H1 (cell line): ENCODE results near the gene HOXA6. TPM values are rescaled to one million over a fixed set of nuclear protein-coding genes. Genes with fewer than 3 reads are reported as not detected.
A peak's percentile ranks its signal among the peaks of the same experiment; 100 is the strongest.

Experiments
- CTCF ChIA-PET: fragments of 300-600 bp; sonication (Branson Sonifier 250); formaldehyde crosslinking; loops from one replicate; lab custom pipeline; 2021; ENCODE audit not compliant: partially characterized antibody; lab: Charles Lee
- POLR2A ChIA-PET: fragments of 300-600 bp; sonication (Branson Sonifier 250); formaldehyde crosslinking; loops from one replicate; lab custom pipeline; 2021; ENCODE audit warnings: inconsistent platforms; ENCODE audit not compliant: partially characterized antibody; lab: Charles Lee
- DNase-seq, 2 experiments: peaks; one replicate each; pipeline versions ENCODE4 v3.0.0 to v3.0.0-alpha.2; 2010 to 2022; ENCODE audit warnings: low spot score in 2 of 2, low read depth in 1 of 2, mixed read lengths in 1 of 2
- FAIRE-seq: peaks from 2 replicates; lab custom pipeline; 2011; peaks lifted over from hg19 to GRCh38; lab: Jason Lieb, UNC
- H2AFZ ChIP-seq: 2 replicates; pipeline ENCODE4 v1.8.1; 2012; ENCODE audit warnings: low read length, inconsistent platforms
- H2AK5ac ChIP-seq: 2 replicates; pipeline ENCODE4 v1.6.1; 2013; ENCODE audit warnings: low read depth, low read length
- H2BK120ac ChIP-seq: replicated peaks from 2 replicates; pipeline ENCODE3; 2013; ENCODE audit warnings: low read depth, low read length, inconsistent platforms
- H2BK12ac ChIP-seq: 2 replicates; pipeline ENCODE4 v1.6.1; 2013; ENCODE audit warnings: low read depth, low read length
- H2BK15ac ChIP-seq: 2 replicates; pipeline ENCODE4 v1.6.1; 2013; ENCODE audit warnings: low read length
- H2BK20ac ChIP-seq: 2 replicates; pipeline ENCODE4 v1.6.1; 2013; ENCODE audit warnings: low read length
- H2BK5ac ChIP-seq: 2 replicates; pipeline ENCODE4 v1.6.1; 2013; ENCODE audit warnings: low read depth, low read length
- H3K14ac ChIP-seq: 2 replicates; pipeline ENCODE4 v1.6.1; 2013; ENCODE audit warnings: inconsistent platforms; ENCODE audit not compliant: insufficient read length
- H3K18ac ChIP-seq: 2 replicates; pipeline ENCODE4 v1.6.1; 2013; ENCODE audit warnings: low read length; ENCODE audit errors: extremely low read depth
- H3K23ac ChIP-seq: 2 replicates; pipeline ENCODE4 v1.6.1; 2013; ENCODE audit warnings: inconsistent platforms; ENCODE audit not compliant: insufficient read length
- H3K23me2 ChIP-seq: 2 replicates; pipeline ENCODE4 v1.6.1; 2013; ENCODE audit warnings: low read depth, low read length
- H3K27ac ChIP-seq: 2 replicates; pipeline ENCODE4 v1.6.1; 2011; ENCODE audit warnings: low read depth, low read length, inconsistent platforms
- H3K27me3 ChIP-seq, 4 experiments: replicated peaks in 1 of 4; 1 replicate in 1 of 4; 2 replicates in 3 of 4; pipeline versions ENCODE4 v1.6.1 to v1.8.1; 2011 to 2013; ENCODE audit warnings: low read length in 3 of 4, mild to moderate bottlenecking in 3 of 4, inconsistent platforms in 2 of 4, mixed read lengths in 2 of 4, moderate library complexity in 1 of 4; ENCODE audit not compliant: control insufficient read depth in 3 of 4, insufficient read depth in 3 of 4; ENCODE audit errors: extremely low read depth in 1 of 4
- H3K36me3 ChIP-seq, 4 experiments: 2 replicates each; pipeline versions ENCODE4 v1.6.1 to v1.8.1; 2011 to 2013; ENCODE audit warnings: mild to moderate bottlenecking in 4 of 4, low read length in 3 of 4, moderate library complexity in 2 of 4, control low read depth in 1 of 4, inconsistent platforms in 1 of 4; ENCODE audit not compliant: insufficient read depth in 4 of 4, control insufficient read depth in 2 of 4
- H3K4ac ChIP-seq: replicated peaks from 2 replicates; pipeline ENCODE3; 2013; ENCODE audit warnings: low read length, low read depth, mixed read lengths, inconsistent platforms; ENCODE audit not compliant: insufficient read length
- H3K4me1 ChIP-seq, 4 experiments: replicated peaks in 1 of 4; 1 replicate in 1 of 4; 2 replicates in 3 of 4; pipeline versions ENCODE4 v1.6.1 to v1.8.1; 2011 to 2013; ENCODE audit warnings: low read length in 3 of 4, inconsistent platforms in 2 of 4, mixed read lengths in 1 of 4; ENCODE audit not compliant: insufficient read depth in 4 of 4, control insufficient read depth in 3 of 4
- H3K4me2 ChIP-seq, 2 experiments: 2 replicates each; pipeline versions ENCODE4 v1.6.1 to v1.8.1; 2011 to 2013; ENCODE audit warnings: low read depth in 2 of 2, low read length in 2 of 2, control low read depth in 1 of 2, inconsistent platforms in 1 of 2, mild to moderate bottlenecking in 1 of 2; ENCODE audit not compliant: insufficient read depth in 1 of 2
- H3K4me3 ChIP-seq, 4 experiments: fragments of 200-600, 300-600 bp in 1 of 4; sonication (generic), shearing (Covaris generic), sonication (Bioruptor Twin) in 1 of 4; 2 replicates each; pipeline versions ENCODE4 v1.5.1 to v1.8.1; 2011 to 2016; ENCODE audit warnings: low read length in 4 of 4, low read depth in 3 of 4, control low read depth in 2 of 4, inconsistent platforms in 2 of 4, mild to moderate bottlenecking in 2 of 4, mixed read lengths in 1 of 4, moderate library complexity in 1 of 4; ENCODE audit not compliant: insufficient read depth in 2 of 4; ENCODE audit errors: extremely low read depth in 1 of 4
- H3K56ac ChIP-seq: replicated peaks from 2 replicates; pipeline ENCODE3; 2013; ENCODE audit warnings: low read depth, mild to moderate bottlenecking, mixed read lengths, low read length, inconsistent platforms; ENCODE audit not compliant: insufficient read length
- H3K79me1 ChIP-seq: 2 replicates; pipeline ENCODE4 v1.6.1; 2013; ENCODE audit warnings: low read depth, low read length, control low read depth
- H3K79me2 ChIP-seq, 2 experiments: 2 replicates each; pipeline versions ENCODE4 v1.6.1 to v1.8.1; 2012 to 2013; ENCODE audit warnings: low read length in 2 of 2, mild to moderate bottlenecking in 2 of 2, inconsistent platforms in 1 of 2; ENCODE audit not compliant: insufficient read depth in 2 of 2, control insufficient read depth in 1 of 2
- H3K9ac ChIP-seq, 4 experiments: replicated peaks in 1 of 4; 1 replicate in 1 of 4; 2 replicates in 3 of 4; pipeline versions ENCODE4 v1.6.1 to v1.8.1; 2011 to 2013; ENCODE audit warnings: low read depth in 3 of 4, low read length in 3 of 4, control low read depth in 2 of 4, mild to moderate bottlenecking in 2 of 4, moderate library complexity in 2 of 4, inconsistent platforms in 1 of 4; ENCODE audit errors: extremely low read depth in 1 of 4
- H3K9me3 ChIP-seq, 2 experiments: 2 replicates each; pipeline versions ENCODE4 v1.6.1 to v1.8.1; 2012 to 2013; ENCODE audit warnings: mild to moderate bottlenecking in 2 of 2, moderate library complexity in 2 of 2, control low read depth in 1 of 2, inconsistent platforms in 1 of 2, low read depth in 1 of 2, low read length in 1 of 2, mixed read lengths in 1 of 2; ENCODE audit not compliant: insufficient read depth in 2 of 2
- H4K20me1 ChIP-seq, 2 experiments: replicated peaks in 1 of 2; 2 replicates each; pipeline versions ENCODE3 to v1.8.1; 2011 to 2013; ENCODE audit warnings: inconsistent platforms in 2 of 2, low read length in 2 of 2, mild to moderate bottlenecking in 1 of 2; ENCODE audit not compliant: insufficient read depth in 2 of 2, control insufficient read depth in 1 of 2
- H4K5ac ChIP-seq: 2 replicates; pipeline ENCODE4 v1.6.1; 2013; ENCODE audit warnings: low read length, low read depth, mixed read lengths, inconsistent platforms; ENCODE audit not compliant: insufficient read length
- H4K8ac ChIP-seq: 2 replicates; pipeline ENCODE4 v1.8.0; 2013; ENCODE audit warnings: mild to moderate bottlenecking, moderate library complexity, low read length, inconsistent platforms; ENCODE audit not compliant: insufficient read depth; ENCODE audit errors: extremely low read depth
- H4K91ac ChIP-seq: replicated peaks from 2 replicates; pipeline ENCODE3; 2013; ENCODE audit warnings: low read length, mixed read lengths, inconsistent platforms; ENCODE audit not compliant: insufficient read length
- CBX5 ChIP-seq: fragments of 300-800, 300-1000 bp; sonication (generic); IDR thresholded peaks from 2 replicates; pipeline ENCODE4 v1.7.1; 2016; ENCODE audit warnings: antibody characterized with exemption, low read length, low read depth
- EP300 ChIP-seq, 2 experiments: IDR thresholded peaks; 1 replicate in 1 of 2; 2 replicates in 1 of 2; pipeline ENCODE4 v1.6.1; 2011 to 2012; ENCODE audit warnings: low read depth in 2 of 2, low read length in 2 of 2, mild to moderate bottlenecking in 2 of 2, borderline replicate concordance in 1 of 2, inconsistent platforms in 1 of 2, moderate library complexity in 1 of 2
- RNF2 ChIP-seq: fragments of 200-900, 300-1000 bp; sonication (generic); IDR thresholded peaks from 2 replicates; pipeline ENCODE4 v1.7.1; 2016; ENCODE audit warnings: borderline replicate concordance, low read depth, mild to moderate bottlenecking, antibody characterized with exemption, low read length; ENCODE audit not compliant: poor library complexity, severe bottlenecking; ENCODE audit errors: missing control alignments
- TAF7 ChIP-seq: optimal IDR thresholded peaks from 2 replicates; pipeline ENCODE3; 2011; ENCODE audit warnings: low read depth, mild to moderate bottlenecking, inconsistent platforms, low read length, moderate library complexity, borderline replicate concordance
- WGBS, 2 experiments: shearing (Covaris generic) in 1 of 2; methylation state at CpG; one replicate each; pipeline versions ENCODE4 v1.1.6 to v1.1.7; 2013 to 2015; ENCODE audit warnings: low lambda C conversion rate in 2 of 2, mixed read lengths in 2 of 2, inconsistent platforms in 1 of 2, low coverage in 1 of 2, missing lambda C conversion rate in 1 of 2; ENCODE audit not compliant: insufficient replicate concordance in 2 of 2, insufficient coverage in 1 of 2, insufficient read length in 1 of 2; ENCODE audit errors: extremely low coverage in 1 of 2, missing lambda C conversion rate in 1 of 2; 5-methylcytosine and 5-hydroxymethylcytosine counted together
- polyA plus RNA-seq, 7 experiments: library from polyadenylated mRNA; depleted of rRNA in 3 of 7; stranded (reverse) in 5 of 7; unstranded in 2 of 7; fragments of >200 nt in 5 of 7; fragments of 200-250 nt in 2 of 7; gene quantifications; 1 replicate in 5 of 7; 2 replicates in 1 of 7; 4 replicates in 1 of 7; pipeline versions ENCODE4 v1.2.1 to v1.2.3, GENCODE V29; 2011 to 2013; ENCODE audit warnings: missing spikeins in 2 of 7, mixed read lengths in 2 of 7
- total RNA-seq: library from RNA; stranded (reverse); fragmentation: NEBNext Ultra II Directional; extraction: Animal tissue kit (Norgen Biotek cat#: 25700); gene quantifications from 2 replicates; pipeline ENCODE4 v1.2.1, GENCODE V29; 2021

HOXA6 gene
- total and polyA plus RNA-seq, 2 of the 8 experiments (the other 6 are each of a cell fraction or from before 2014, with no cell fraction given): not detected

DNA sequence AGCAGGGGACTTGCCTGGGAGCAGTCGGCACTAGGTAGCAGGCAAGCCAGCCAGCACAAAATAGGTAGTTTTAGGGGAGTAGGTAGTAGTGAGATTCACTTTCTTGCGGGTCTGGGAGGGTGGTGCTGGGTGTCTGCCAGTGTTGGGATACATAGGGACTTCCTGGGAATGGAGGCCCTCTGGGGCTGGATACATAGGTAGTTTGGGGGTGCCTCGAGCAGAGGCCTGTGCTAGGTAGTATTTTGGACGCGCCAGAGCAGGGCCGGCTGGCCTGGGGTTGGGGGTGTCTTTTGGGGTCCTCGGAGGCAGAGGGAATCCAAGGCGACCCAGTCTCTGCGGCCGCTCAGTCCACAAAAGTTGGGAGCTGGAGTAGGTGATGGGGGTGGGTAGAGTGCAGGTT is 6.8 kb upstream of the HOXA6 start:
- Histone ChIP-seq H3K14ac (no peak overlapping the region), H3K23me2 (peaks cover 2% of the 10 kb centered on the region; the same call in 1 of the 2 replicates), H4K20me1 (peaks cover 27 to 55% of the 10 kb centered on the region in 2 experiments), H2AFZ (no peak overlapping the region), H3K79me2 (no peaks in the 10 kb centered on the region), H4K5ac (no peak overlapping the region), H3K27ac (no peak overlapping the region), H3K79me1 (no peaks in the 10 kb centered on the region), H2BK15ac (no peak overlapping the region), H3K4ac (no peak overlapping the region), H3K36me3 (peaks cover 0 to 18% (median 0%) of the 10 kb centered on the region in 4 experiments; a peak in 1 of 8 replicates), H2BK120ac (no peak overlapping the region), H2BK20ac (no peak overlapping the region), H3K4me1 (peaks cover 0 to 2% (median under 1%) of the 10 kb centered on the region in 4 experiments; a peak in 3 of 7 replicates), H3K23ac (no peak overlapping the region), H4K8ac (no peak overlapping the region), H2BK5ac (no peak overlapping the region), H2AK5ac (no peak overlapping the region), H3K4me2 (no peak overlapping the region), H2BK12ac (no peak overlapping the region), H3K4me3 (no peak overlapping the region), H4K91ac (no peak overlapping the region), H3K56ac (no peak overlapping the region), H3K27me3 (peaks cover 98 to 100% (median 100%) of the 10 kb centered on the region in 4 experiments), H3K9me3 (peaks cover 0 to 10% of the 10 kb centered on the region in 2 experiments; a peak in 1 of 4 replicates), H3K18ac (no peak overlapping the region), H3K9ac (no peak overlapping the region)
- ChIA-PET POLR2A (no interaction called here), CTCF (interaction anchor here (0.6 to 4.2 kb wide), 4 partner anchors 11 to 212 kb away, joined by 3 to 33 read pairs (median 5); partner anchors contain the start of gene HOXA5)
- no peak for FAIRE-seq
- peak in 1 of 2 experiments; percentile 48 for DNase-seq
- peak; percentile 44 for TF ChIP-seq RNF2
- TF ChIP-seq TAF7: no peak
- no peak for TF ChIP-seq CBX5
- no peak for TF ChIP-seq EP300 (IDR thresholded peaks at IDR 0.05; ENCODE audit: borderline replicate concordance in 1 of 2, low read depth in 2 of 2, low read length in 2 of 2)
- 29% methylated on average over 10 of the region's 10 CpGs; no CpG with 5 or more reads in 1 of the 2 experiments for WGBS, 2 experiments
